Kidney glomerular epithelial cell (primary cell): ENCODE data around the gene SLAMF8.
A peak's percentile ranks its signal among the peaks of the same experiment; 100 is the strongest.

Experiments
- DNase-seq: peaks from one replicate; lab custom pipeline; 2025; lab: John Stamatoyannopoulos, UW

Gene SLAMF8

GRCh38 chr1:159826441-159827101 lies at the start of gene SLAMF8:
Gene SLAMF8, plus strand, starts transcription at chr1:159826873. Its CDS starts 26 bp downstream, at chr1:159826899.
- DNase-seq, result no peak

GRCh38 chr1:159778266-159778665 lies 48.4 kb upstream of the SLAMF8 start:
- no peak for DNase-seq

GRCh38 chr1:159779403-159779851 lies 47.2 kb upstream of the SLAMF8 start:
- no peak for DNase-seq

- peak; percentile 98 for DNase-seq
Observed at GRCh38 chr1:159780583-159781582, 45.8 kb upstream of the SLAMF8 start, which contains the start of gene DUSP23. Gene DUSP23, plus strand, starts transcription at chr1:159780962. Its CDS starts 139 bp downstream, at chr1:159781101.

- DNase-seq, result no peak
Observed at GRCh38 chr1:159781992-159782391, 44.7 kb upstream of the SLAMF8 start.

- DNase-seq, result no peak
Observed at GRCh38 chr1:159783724-159784123, 42.9 kb upstream of the SLAMF8 start.

GRCh38 chr1:159786465-159786864 lies 40.2 kb upstream of the SLAMF8 start:
- no peak for DNase-seq

- no peak for DNase-seq
Observed at GRCh38 chr1:159786966-159787365, 39.7 kb upstream of the SLAMF8 start.

GRCh38 chr1:159790237-159790917 lies 36.3 kb upstream of the SLAMF8 start:
- DNase-seq, result no peak

- DNase-seq, result no peak
Observed at GRCh38 chr1:159791031-159791430, 35.6 kb upstream of the SLAMF8 start.

GRCh38 chr1:159791461-159791860 lies 35.2 kb upstream of the SLAMF8 start:
- no peak for DNase-seq

GRCh38 chr1:159795534-159795933 lies 31.1 kb upstream of the SLAMF8 start:
- DNase-seq, result no peak

- peak; percentile 61 for DNase-seq
Observed at GRCh38 chr1:159798893-159799292, 27.8 kb upstream of the SLAMF8 start.

GRCh38 chr1:159799446-159799985 lies 27.2 kb upstream of the SLAMF8 start:
- peak; percentile 34 for DNase-seq

GRCh38 chr1:159800177-159800930 lies 26.3 kb upstream of the SLAMF8 start:
- DNase-seq, result no peak

GRCh38 chr1:159802111-159802510 lies 24.6 kb upstream of the SLAMF8 start, which contains the start of gene FCRL6:
Gene FCRL6, plus strand, starts transcription at chr1:159802360. Its CDS starts 65 bp downstream, at chr1:159802425.
- no peak for DNase-seq

GRCh38 chr1:159803956-159804689 lies 22.6 kb upstream of the SLAMF8 start:
- no peak for DNase-seq

- DNase-seq, result no peak
Observed at GRCh38 chr1:159804924-159805323, 21.7 kb upstream of the SLAMF8 start.

- no peak for DNase-seq
Observed at GRCh38 chr1:159815926-159816325, 10.7 kb upstream of the SLAMF8 start.
